K562 (cell line): ENCODE data around the gene SNAP23. TPM values are rescaled to one million over a fixed set of nuclear protein-coding genes. Genes with fewer than 3 reads are reported as not detected.

Experiments used
- ARID3A ChIP-seq: IDR thresholded peaks from 2 replicates; pipeline ENCODE4 v1.6.1; 2012; ENCODE audit warnings: low read depth, low read length, improper control_type of control experiment, borderline replicate concordance
- FOXK2 ChIP-seq, 2 experiments: fragments of 450-650 bp; IDR thresholded peaks in 1 of 2; conservative IDR thresholded peaks in 1 of 2; 2 replicates each; pipeline ENCODE4 v1.6.1; 2016; ENCODE audit warnings: low read depth in 2 of 2, mild to moderate bottlenecking in 1 of 2
- HDAC1 ChIP-seq, 2 experiments: fragments of 450-650 bp; IDR thresholded peaks; 2 replicates each; pipeline ENCODE4 v1.6.1; 2016 to 2017; ENCODE audit warnings: inconsistent platforms in 1 of 2, mild to moderate bottlenecking in 1 of 2, moderate library complexity in 1 of 2
- HDAC2 ChIP-seq: fragments of 450-650 bp; IDR thresholded peaks from 2 replicates; pipeline ENCODE4 v1.6.1; 2016; ENCODE audit warnings: mild to moderate bottlenecking
- MBD2 ChIP-seq: sonication (generic); IDR thresholded peaks from 2 replicates; pipeline ENCODE4 v1.6.1; 2016; ENCODE audit warnings: low read depth, borderline replicate concordance
- NCOA6 ChIP-seq: fragments of 450-650 bp; IDR thresholded peaks from 2 replicates; pipeline ENCODE4 v1.6.1; 2017; ENCODE audit warnings: mild to moderate bottlenecking
- RHOXF2B ChIP-seq: fragments of 250-450 bp; sonication (Bioruptor Pico); conservative IDR thresholded peaks from 2 replicates; pipeline ENCODE4 v1.5.1; 2021
- SMAD4 ChIP-seq: fragments of 250-450 bp; sonication (Bioruptor Pico); conservative IDR thresholded peaks from 2 replicates; pipeline ENCODE4 v1.8.0; 2021; ENCODE audit warnings: inconsistent platforms, mild to moderate bottlenecking, moderate library complexity
- WHSC1 ChIP-seq: IDR thresholded peaks from one replicate; pipeline ENCODE4 v1.6.1; 2012; ENCODE audit warnings: low read length, control low read depth, inconsistent platforms
- ZC3H11A ChIP-seq: IDR thresholded peaks from 2 replicates; pipeline ENCODE4 v1.6.1; 2012; ENCODE audit warnings: low read depth, low read length, improper control_type of control experiment
- polyA plus RNA-seq, 8 experiments: library from polyadenylated mRNA; depleted of rRNA in 4 of 8; stranded (reverse) in 5 of 8; unstranded in 3 of 8; fragments of >200 nt; fragmentation: Nextera tagmentation in 2 of 8; fragmentation: Illumina TruSeq in 1 of 8; extraction: Ambion mirVana in 2 of 8; extraction: Trizol in 1 of 8; gene quantifications; 2 replicates each; pipeline versions ENCODE4 v1.2.1 to v1.2.3, GENCODE V29; 2011 to 2014; ENCODE audit warnings: inconsistent platforms in 1 of 8, missing spikeins in 1 of 8
- total RNA-seq, 7 experiments: library from RNA; depleted of rRNA in 6 of 7; stranded (reverse); fragments of >200 nt in 6 of 7; fragmentation: Illumina TruSeq in 2 of 7; extraction: Trizol in 2 of 7; gene quantifications; 2 replicates each; pipeline versions ENCODE4 v1.2.1 to v1.2.3, GENCODE V29; 2011 to 2021; ENCODE audit warnings: low replicate concordance in 1 of 7
- TF ChIP-seq, protein P1 (sequence below): fragments of 450-650 bp; formaldehyde crosslinking; IDR thresholded peaks from 2 replicates; pipeline ENCODE4 v1.4.0; 2020; ENCODE audit warnings: mild to moderate bottlenecking
- TF ChIP-seq, protein P2 (sequence below): fragments of 250-450 bp; sonication (Bioruptor Pico); IDR thresholded peaks from 2 replicates; pipeline ENCODE4 v1.8.0; 2022; ENCODE audit warnings: moderate library complexity, mild to moderate bottlenecking, inconsistent platforms
- TF ChIP-seq, protein P3 (sequence below): fragments of 450-650 bp; IDR thresholded peaks from 2 replicates; pipeline ENCODE4 v1.6.1; 2016; ENCODE audit warnings: low read depth
- TF ChIP-seq, protein P4 (sequence below), 2 experiments: IDR thresholded peaks; 2 replicates each; pipeline ENCODE4 v1.6.1; 2011; ENCODE audit warnings: borderline replicate concordance in 1 of 2, control low read depth in 1 of 2, low read depth in 1 of 2, low read length in 1 of 2, mild to moderate bottlenecking in 1 of 2, mixed read lengths in 1 of 2, moderate library complexity in 1 of 2; ENCODE audit not compliant: insufficient read depth in 1 of 2, insufficient read length in 1 of 2, poor library complexity in 1 of 2, severe bottlenecking in 1 of 2; ENCODE audit errors: extremely low read depth in 1 of 2

SNAP23 gene
- total and polyA plus RNA-seq, 9 of the 15 experiments (the other 6 are each of a cell fraction or from before 2014, with no cell fraction given): 78.9 to 168 (median 117) TPM

- TF ChIP-seq, protein P1, sequence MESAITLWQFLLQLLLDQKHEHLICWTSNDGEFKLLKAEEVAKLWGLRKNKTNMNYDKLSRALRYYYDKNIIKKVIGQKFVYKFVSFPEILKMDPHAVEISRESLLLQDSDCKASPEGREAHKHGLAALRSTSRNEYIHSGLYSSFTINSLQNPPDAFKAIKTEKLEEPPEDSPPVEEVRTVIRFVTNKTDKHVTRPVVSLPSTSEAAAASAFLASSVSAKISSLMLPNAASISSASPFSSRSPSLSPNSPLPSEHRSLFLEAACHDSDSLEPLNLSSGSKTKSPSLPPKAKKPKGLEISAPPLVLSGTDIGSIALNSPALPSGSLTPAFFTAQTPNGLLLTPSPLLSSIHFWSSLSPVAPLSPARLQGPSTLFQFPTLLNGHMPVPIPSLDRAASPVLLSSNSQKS: no peak
- TF ChIP-seq SMAD4 (CRISPR knock-in tag): peak; percentile 12; the same call in 1 of the 2 replicates
- TF ChIP-seq, protein P2, sequence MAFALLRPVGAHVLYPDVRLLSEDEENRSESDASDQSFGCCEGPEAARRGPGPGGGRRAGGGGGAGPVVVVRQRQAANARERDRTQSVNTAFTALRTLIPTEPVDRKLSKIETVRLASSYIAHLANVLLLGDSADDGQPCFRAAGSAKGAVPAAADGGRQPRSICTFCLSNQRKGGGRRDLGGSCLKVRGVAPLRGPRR: no peak
- no peak for TF ChIP-seq ARID3A
- TF ChIP-seq MBD2: no peak
- TF ChIP-seq FOXK2 (conservative IDR thresholded peaks at IDR 0.05 in 1 of 2, IDR thresholded peaks at IDR 0.05 in 1 of 2; ENCODE audit: low read depth in 2 of 2): peak; percentile 59 to 73
- no peak for TF ChIP-seq ZC3H11A
- no peak for TF ChIP-seq NCOA6
- TF ChIP-seq HDAC2: peak; percentile 20; the same call in 1 of the 2 replicates
- no peak for TF ChIP-seq RHOXF2B (CRISPR knock-in tag)
- TF ChIP-seq, protein P3, sequence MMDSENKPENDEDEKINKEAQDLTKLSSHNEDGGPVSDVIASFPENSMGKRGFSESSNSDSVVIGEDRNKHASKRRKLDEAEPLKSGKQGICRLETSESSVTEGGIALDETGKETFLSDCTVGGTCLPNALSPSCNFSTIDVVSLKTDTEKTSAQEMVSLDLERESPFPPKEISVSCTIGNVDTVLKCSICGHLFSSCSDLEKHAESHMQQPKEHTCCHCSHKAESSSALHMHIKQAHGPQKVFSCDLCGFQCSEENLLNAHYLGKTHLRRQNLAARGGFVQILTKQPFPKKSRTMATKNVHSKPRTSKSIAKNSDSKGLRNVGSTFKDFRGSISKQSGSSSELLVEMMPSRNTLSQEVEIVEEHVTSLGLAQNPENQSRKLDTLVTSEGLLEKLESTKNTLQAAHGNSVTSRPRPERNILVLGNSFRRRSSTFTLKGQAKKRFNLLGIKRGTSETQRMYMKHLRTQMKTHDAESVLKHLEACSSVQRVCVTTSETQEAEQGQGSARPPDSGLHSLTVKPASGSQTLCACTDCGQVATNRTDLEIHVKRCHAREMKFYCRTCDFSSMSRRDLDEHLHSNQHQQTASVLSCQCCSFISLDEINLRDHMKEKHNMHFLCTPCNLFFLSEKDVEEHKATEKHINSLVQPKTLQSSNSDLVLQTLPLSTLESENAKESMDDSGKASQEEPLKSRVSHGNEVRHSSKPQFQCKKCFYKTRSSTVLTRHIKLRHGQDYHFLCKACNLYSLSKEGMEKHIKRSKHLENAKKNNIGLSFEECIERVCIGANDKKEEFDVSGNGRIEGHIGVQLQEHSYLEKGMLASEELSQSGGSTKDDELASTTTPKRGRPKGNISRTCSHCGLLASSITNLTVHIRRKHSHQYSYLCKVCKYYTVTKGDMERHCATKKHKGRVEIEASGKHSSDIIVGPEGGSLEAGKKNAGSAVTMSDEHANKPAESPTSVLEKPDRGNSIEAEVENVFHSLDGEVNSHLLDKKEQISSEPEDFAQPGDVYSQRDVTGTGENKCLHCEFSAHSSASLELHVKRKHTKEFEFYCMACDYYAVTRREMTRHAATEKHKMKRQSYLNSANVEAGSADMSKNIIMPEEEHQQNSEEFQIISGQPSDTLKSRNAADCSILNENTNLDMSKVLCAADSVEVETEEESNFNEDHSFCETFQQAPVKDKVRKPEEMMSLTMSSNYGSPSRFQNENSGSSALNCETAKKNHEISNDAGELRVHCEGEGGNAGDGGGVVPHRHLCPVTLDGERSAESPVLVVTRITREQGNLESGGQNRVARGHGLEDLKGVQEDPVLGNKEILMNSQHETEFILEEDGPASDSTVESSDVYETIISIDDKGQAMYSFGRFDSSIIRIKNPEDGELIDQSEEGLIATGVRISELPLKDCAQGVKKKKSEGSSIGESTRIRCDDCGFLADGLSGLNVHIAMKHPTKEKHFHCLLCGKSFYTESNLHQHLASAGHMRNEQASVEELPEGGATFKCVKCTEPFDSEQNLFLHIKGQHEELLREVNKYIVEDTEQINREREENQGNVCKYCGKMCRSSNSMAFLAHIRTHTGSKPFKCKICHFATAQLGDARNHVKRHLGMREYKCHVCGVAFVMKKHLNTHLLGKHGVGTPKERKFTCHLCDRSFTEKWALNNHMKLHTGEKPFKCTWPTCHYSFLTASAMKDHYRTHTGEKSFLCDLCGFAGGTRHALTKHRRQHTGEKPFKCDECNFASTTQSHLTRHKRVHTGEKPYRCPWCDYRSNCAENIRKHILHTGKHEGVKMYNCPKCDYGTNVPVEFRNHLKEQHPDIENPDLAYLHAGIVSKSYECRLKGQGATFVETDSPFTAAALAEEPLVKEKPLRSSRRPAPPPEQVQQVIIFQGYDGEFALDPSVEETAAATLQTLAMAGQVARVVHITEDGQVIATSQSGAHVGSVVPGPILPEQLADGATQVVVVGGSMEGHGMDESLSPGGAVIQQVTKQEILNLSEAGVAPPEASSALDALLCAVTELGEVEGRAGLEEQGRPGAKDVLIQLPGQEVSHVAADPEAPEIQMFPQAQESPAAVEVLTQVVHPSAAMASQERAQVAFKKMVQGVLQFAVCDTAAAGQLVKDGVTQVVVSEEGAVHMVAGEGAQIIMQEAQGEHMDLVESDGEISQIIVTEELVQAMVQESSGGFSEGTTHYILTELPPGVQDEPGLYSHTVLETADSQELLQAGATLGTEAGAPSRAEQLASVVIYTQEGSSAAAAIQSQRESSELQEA: 0 out of 2 replicates have a peak, but pooled peaks have one; percentile 35
- TF ChIP-seq, protein P4, sequence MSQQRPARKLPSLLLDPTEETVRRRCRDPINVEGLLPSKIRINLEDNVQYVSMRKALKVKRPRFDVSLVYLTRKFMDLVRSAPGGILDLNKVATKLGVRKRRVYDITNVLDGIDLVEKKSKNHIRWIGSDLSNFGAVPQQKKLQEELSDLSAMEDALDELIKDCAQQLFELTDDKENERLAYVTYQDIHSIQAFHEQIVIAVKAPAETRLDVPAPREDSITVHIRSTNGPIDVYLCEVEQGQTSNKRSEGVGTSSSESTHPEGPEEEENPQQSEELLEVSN (IDR thresholded peaks at IDR 0.05; ENCODE audit: borderline replicate concordance in 1 of 2, extremely low read depth in 1 of 2, insufficient read depth in 1 of 2, insufficient read length in 1 of 2, low read depth in 1 of 2, low read length in 1 of 2, poor library complexity in 1 of 2, severe bottlenecking in 1 of 2): peak; percentile 90 to 93
- no peak for TF ChIP-seq WHSC1
- peak in 1 of 2 experiments; percentile 38; a peak in 2 of 4 replicates for TF ChIP-seq HDAC1 (IDR thresholded peaks at IDR 0.05)
Observed at GRCh38 chr15:42575188-42576039, 80.0 kb downstream of the SNAP23 start, which contains the start of gene STARD9 (continued).
